ENCODE data around the gene POGZ.

The POGZ gene

DNA sequence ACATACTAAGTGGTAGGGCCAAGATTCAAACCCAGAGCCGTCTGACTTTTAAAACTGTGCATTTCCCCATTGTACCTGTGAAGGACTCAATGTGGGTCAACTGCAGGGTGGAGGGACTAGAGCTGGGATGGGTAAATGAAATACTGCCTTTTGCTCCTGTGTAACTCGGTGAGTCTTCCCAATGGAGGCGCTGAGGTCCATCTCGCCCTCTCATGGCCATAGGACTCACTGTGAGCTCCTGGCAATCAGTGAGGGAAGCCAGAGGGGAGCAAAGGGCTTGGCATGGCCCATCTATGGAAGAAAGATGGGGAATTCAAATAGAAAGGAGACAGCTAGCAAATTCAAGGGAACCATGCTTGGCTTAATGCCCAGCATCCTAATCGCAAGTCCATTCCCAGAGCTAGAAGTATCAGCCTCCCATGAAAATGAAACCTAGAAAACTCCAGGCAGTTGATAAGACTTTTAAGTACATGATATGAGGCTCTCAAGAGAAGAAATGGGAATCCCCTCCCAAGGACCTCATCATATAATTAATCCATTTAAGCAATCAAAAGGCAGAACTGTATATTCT lies 26.5 kb upstream of the POGZ start:
- no peaks in the 10 kb centered on the region for H3K27me3 ChIP-seq (ENCODE audit: insufficient read depth, low read length, poor library complexity, severe bottlenecking)
- H3K4me3 ChIP-seq (ENCODE audit: low read length, poor library complexity, severe bottlenecking), result no peak overlapping the region
- H3K9ac ChIP-seq (ENCODE audit: low read depth, low read length, poor library complexity, severe bottlenecking), result no peak overlapping the region
- H2AFZ ChIP-seq (ENCODE audit: low read length), result no peak overlapping the region
- TF ChIP-seq, protein P1, sequence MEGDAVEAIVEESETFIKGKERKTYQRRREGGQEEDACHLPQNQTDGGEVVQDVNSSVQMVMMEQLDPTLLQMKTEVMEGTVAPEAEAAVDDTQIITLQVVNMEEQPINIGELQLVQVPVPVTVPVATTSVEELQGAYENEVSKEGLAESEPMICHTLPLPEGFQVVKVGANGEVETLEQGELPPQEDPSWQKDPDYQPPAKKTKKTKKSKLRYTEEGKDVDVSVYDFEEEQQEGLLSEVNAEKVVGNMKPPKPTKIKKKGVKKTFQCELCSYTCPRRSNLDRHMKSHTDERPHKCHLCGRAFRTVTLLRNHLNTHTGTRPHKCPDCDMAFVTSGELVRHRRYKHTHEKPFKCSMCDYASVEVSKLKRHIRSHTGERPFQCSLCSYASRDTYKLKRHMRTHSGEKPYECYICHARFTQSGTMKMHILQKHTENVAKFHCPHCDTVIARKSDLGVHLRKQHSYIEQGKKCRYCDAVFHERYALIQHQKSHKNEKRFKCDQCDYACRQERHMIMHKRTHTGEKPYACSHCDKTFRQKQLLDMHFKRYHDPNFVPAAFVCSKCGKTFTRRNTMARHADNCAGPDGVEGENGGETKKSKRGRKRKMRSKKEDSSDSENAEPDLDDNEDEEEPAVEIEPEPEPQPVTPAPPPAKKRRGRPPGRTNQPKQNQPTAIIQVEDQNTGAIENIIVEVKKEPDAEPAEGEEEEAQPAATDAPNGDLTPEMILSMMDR (conservative IDR thresholded peaks at IDR 0.05; ENCODE audit: low read length), result no peak
- no peak for TF ChIP-seq EZH2phosphoT487 (IDR thresholded peaks at IDR 0.05; ENCODE audit: borderline replicate concordance)
- H3K9me2 ChIP-seq (replicated peaks; ENCODE audit: low read depth, low read length), result no peaks in the 10 kb centered on the region
- no peaks in the 10 kb centered on the region for H3K4me1 ChIP-seq (ENCODE audit: insufficient read depth, low read length, poor library complexity, severe bottlenecking)
- H3F3A ChIP-seq (ENCODE audit: low read depth), result no peaks in the 10 kb centered on the region
- H3K9me3 ChIP-seq (ENCODE audit: insufficient read depth, low read depth, low read length), result no peaks in the 10 kb centered on the region
- H3K79me2 ChIP-seq (ENCODE audit: insufficient read depth, low read length), result no peaks in the 10 kb centered on the region
- H4K20me1 ChIP-seq (ENCODE audit: insufficient read depth, low read length, poor library complexity, severe bottlenecking), result no peaks in the 10 kb centered on the region
- H3K4me2 ChIP-seq (ENCODE audit: low read depth, low read length, poor library complexity, severe bottlenecking), result no peak overlapping the region
- H3K36me3 ChIP-seq (ENCODE audit: insufficient read depth, low read length), result no peaks in the 10 kb centered on the region

DNA sequence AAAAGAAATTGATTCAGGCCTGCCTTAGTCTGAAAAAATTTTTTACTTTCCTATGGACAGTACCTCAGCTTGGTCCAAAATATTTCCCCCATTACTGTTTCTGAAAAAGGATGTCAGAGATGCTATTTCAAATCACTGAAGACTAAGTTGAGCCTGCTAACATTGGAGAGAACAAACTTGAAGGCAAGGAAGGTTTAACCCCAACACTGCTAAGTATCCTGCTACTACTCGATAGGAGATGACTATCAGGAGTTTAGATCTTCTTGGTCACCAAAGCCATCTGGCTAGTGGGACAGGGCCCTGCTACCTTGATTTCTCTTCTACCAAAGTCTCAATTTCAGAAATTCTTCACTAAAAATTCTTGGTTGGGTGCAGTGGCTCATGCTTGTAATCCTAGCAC lies 22.7 kb upstream of the POGZ start:
- H2AFZ ChIP-seq (ENCODE audit: low read length), result no peak overlapping the region
- no peaks in the 10 kb centered on the region for H3K4me1 ChIP-seq (ENCODE audit: insufficient read depth, low read length, poor library complexity, severe bottlenecking)
- H3K4me3 ChIP-seq (ENCODE audit: low read length, poor library complexity, severe bottlenecking), result no peak overlapping the region
- H3K9me3 ChIP-seq (ENCODE audit: insufficient read depth, low read depth, low read length), result no peaks in the 10 kb centered on the region
- no peak overlapping the region for H3K9ac ChIP-seq (ENCODE audit: low read depth, low read length, poor library complexity, severe bottlenecking)
- TF ChIP-seq, protein P1 (conservative IDR thresholded peaks at IDR 0.05; ENCODE audit: low read length), result no peak
- no peak for TF ChIP-seq EZH2phosphoT487 (IDR thresholded peaks at IDR 0.05; ENCODE audit: borderline replicate concordance)
- no peak overlapping the region for H3K4me2 ChIP-seq (ENCODE audit: low read depth, low read length, poor library complexity, severe bottlenecking)
- H3K27me3 ChIP-seq (ENCODE audit: insufficient read depth, low read length, poor library complexity, severe bottlenecking), result no peaks in the 10 kb centered on the region
- H3K36me3 ChIP-seq (ENCODE audit: insufficient read depth, low read length), result no peaks in the 10 kb centered on the region
- H3K79me2 ChIP-seq (ENCODE audit: insufficient read depth, low read length), result no peaks in the 10 kb centered on the region
- no peaks in the 10 kb centered on the region for H3K9me2 ChIP-seq (replicated peaks; ENCODE audit: low read depth, low read length)
- H3F3A ChIP-seq (ENCODE audit: low read depth), result no peaks in the 10 kb centered on the region
- no peaks in the 10 kb centered on the region for H4K20me1 ChIP-seq (ENCODE audit: insufficient read depth, low read length, poor library complexity, severe bottlenecking)

DNA sequence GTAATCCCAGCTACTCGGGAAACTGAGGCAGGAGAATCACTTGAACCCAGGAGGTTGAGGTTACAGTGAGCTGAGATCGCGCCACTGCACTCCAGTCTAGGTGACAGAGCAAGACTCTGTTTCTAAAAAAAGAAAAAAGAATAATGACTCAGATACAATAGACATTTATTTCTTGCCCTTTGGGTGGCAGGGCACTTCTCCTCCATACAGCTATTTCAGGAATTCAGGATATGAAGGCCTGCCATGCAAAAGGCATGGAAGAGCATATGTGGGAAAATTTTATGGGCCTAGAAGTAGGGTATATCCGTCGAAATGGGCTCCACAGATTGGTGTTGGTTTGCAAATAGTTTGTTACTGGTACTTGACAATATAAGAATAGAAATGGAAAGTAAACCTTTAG lies 20.2 kb upstream of the POGZ start:
- no peak overlapping the region for H2AFZ ChIP-seq (ENCODE audit: low read length)
- H3K9me2 ChIP-seq (replicated peaks; ENCODE audit: low read depth, low read length), result no peaks in the 10 kb centered on the region
- no peaks in the 10 kb centered on the region for H3K27me3 ChIP-seq (ENCODE audit: insufficient read depth, low read length, poor library complexity, severe bottlenecking)
- H3K79me2 ChIP-seq (ENCODE audit: insufficient read depth, low read length), result no peaks in the 10 kb centered on the region
- no peak overlapping the region for H3K4me3 ChIP-seq (ENCODE audit: low read length, poor library complexity, severe bottlenecking)
- no peak overlapping the region for H3K4me2 ChIP-seq (ENCODE audit: low read depth, low read length, poor library complexity, severe bottlenecking)
- no peaks in the 10 kb centered on the region for H3F3A ChIP-seq (ENCODE audit: low read depth)
- TF ChIP-seq, protein P1 (conservative IDR thresholded peaks at IDR 0.05; ENCODE audit: low read length), result no peak
- TF ChIP-seq EZH2phosphoT487 (IDR thresholded peaks at IDR 0.05; ENCODE audit: borderline replicate concordance), result no peak
- no peaks in the 10 kb centered on the region for H3K4me1 ChIP-seq (ENCODE audit: insufficient read depth, low read length, poor library complexity, severe bottlenecking)
- no peaks in the 10 kb centered on the region for H3K9me3 ChIP-seq (ENCODE audit: insufficient read depth, low read depth, low read length)
- H3K9ac ChIP-seq (ENCODE audit: low read depth, low read length, poor library complexity, severe bottlenecking), result no peak overlapping the region
- H4K20me1 ChIP-seq (ENCODE audit: insufficient read depth, low read length, poor library complexity, severe bottlenecking), result no peaks in the 10 kb centered on the region
- H3K36me3 ChIP-seq (ENCODE audit: insufficient read depth, low read length), result no peaks in the 10 kb centered on the region
